Kidney glomerular epithelial cell (primary cell): Measurements from ENCODE around the gene ANKRD17.
A peak's percentile ranks its signal among the peaks of the same experiment; 100 is the strongest.
"Not testable (repeated sequence)": the region's sequence is repeated elsewhere in the genome, so short reads cannot be mapped to it uniquely, and the experiment has no call there.

Experiments used
- DNase-seq: peaks from one replicate; lab custom pipeline; 2025; lab: John Stamatoyannopoulos, UW

ANKRD17 gene

GRCh38 chr4:73258686-73259570 lies at the start of gene ANKRD17:
ANKRD17 (minus strand) TSS chr4:73258798; CDS start chr4:73258668, 130 bp downstream.
- DNase-seq, result peak; percentile 89

GRCh38 chr4:73308286-73308685 lies 49.7 kb upstream of the ANKRD17 start:
- DNase-seq, result peak; percentile 34

- DNase-seq, result no peak
Observed at GRCh38 chr4:73303711-73304110, 45.1 kb upstream of the ANKRD17 start.

GRCh38 chr4:73299548-73300280 lies 41.1 kb upstream of the ANKRD17 start:
- no peak for DNase-seq

- DNase-seq, result not testable (repeated sequence)
Observed at GRCh38 chr4:73292661-73293060, 34.1 kb upstream of the ANKRD17 start.

- no peak for DNase-seq
Observed at GRCh38 chr4:73281982-73282381, 23.4 kb upstream of the ANKRD17 start.

- DNase-seq, result no peak
Observed at GRCh38 chr4:73281396-73281795, 22.8 kb upstream of the ANKRD17 start.

- no peak for DNase-seq
Observed at GRCh38 chr4:73277201-73277600, 18.6 kb upstream of the ANKRD17 start.

- DNase-seq, result no peak
Observed at GRCh38 chr4:73275318-73275654, 16.7 kb upstream of the ANKRD17 start.

GRCh38 chr4:73272816-73273215 lies 14.2 kb upstream of the ANKRD17 start:
- DNase-seq, result no peak

- DNase-seq, result no peak
Observed at GRCh38 chr4:73267050-73267449, 8.5 kb upstream of the ANKRD17 start.

GRCh38 chr4:73259571-73260090 lies 1.0 kb upstream of the ANKRD17 start:
- peak; percentile 51 for DNase-seq

- no peak for DNase-seq
Observed at GRCh38 chr4:73258436-73258685, 237 bp downstream of the ANKRD17 start.

- DNase-seq, result peak; percentile 53
Observed at GRCh38 chr4:73257651-73258435, 755 bp downstream of the ANKRD17 start.

- peak; percentile 85 for DNase-seq
Observed at GRCh38 chr4:73257234-73257633, 1.4 kb downstream of the ANKRD17 start.

GRCh38 chr4:73255847-73256246 lies 2.8 kb downstream of the ANKRD17 start:
- not testable (repeated sequence) for DNase-seq

- no peak for DNase-seq
Observed at GRCh38 chr4:73252001-73252400, 6.6 kb downstream of the ANKRD17 start.

- no peak for DNase-seq
Observed at GRCh38 chr4:73251384-73251783, 7.2 kb downstream of the ANKRD17 start.

GRCh38 chr4:73250642-73251041 lies 8.0 kb downstream of the ANKRD17 start:
- no peak for DNase-seq

GRCh38 chr4:73248821-73249220 lies 9.8 kb downstream of the ANKRD17 start:
- no peak for DNase-seq

GRCh38 chr4:73248416-73248815 lies 10.2 kb downstream of the ANKRD17 start:
- no peak for DNase-seq

GRCh38 chr4:73247100-73247499 lies 11.5 kb downstream of the ANKRD17 start:
- no peak for DNase-seq
